K562 treated with DMSO at 1 percent for 4 hours (cell line): ENCODE results near the gene ZPBP. TPM values are rescaled to one million over a fixed set of nuclear protein-coding genes. Genes with fewer than 3 reads are reported as not detected.

ENCODE experiments used
- total RNA-seq: library from RNA; unstranded; fragments of 300-600 nt; gene quantifications from 2 replicates; pipeline ENCODE4 v1.2.3, GENCODE V29; 2022; ENCODE audit not compliant: insufficient read depth

Gene ZPBP
- not detected in 2 replicates for total RNA-seq

GRCh38 chr7:50092579-50093491 lies at the start of gene ZPBP:
Gene ZPBP (minus strand): TSS chr7:50093246. CDS start chr7:50093194, 52 bp downstream.

Other genes starting within 250 kb of the ZPBP start
- gene IKZF1, start 211.5 kb upstream of the ZPBP start, total RNA-seq = 20.7 and 31.7 TPM in 2 replicates